ENCODE measurements around the gene KCNB1.
A peak's percentile ranks its signal among the peaks of the same experiment; 100 is the strongest.

KCNB1 gene

GRCh38 chr20:49351775-49352174, 130.7 kb downstream of the KCNB1 start:
- no peak for DNase-seq (ENCODE audit: low spot score)

- no peak for DNase-seq (ENCODE audit: low spot score)
These were observed 132.7 kb downstream of the KCNB1 start for GRCh38 chr20:49349694-49350252.

GRCh38 chr20:49349078-49349477, 133.4 kb downstream of the KCNB1 start:
- DNase-seq (ENCODE audit: low spot score): no peak

- no peak for DNase-seq (ENCODE audit: low spot score)
These were observed 133.9 kb downstream of the KCNB1 start for GRCh38 chr20:49348563-49348962.

GRCh38 chr20:49347156-49347555, 135.3 kb downstream of the KCNB1 start:
- DNase-seq (ENCODE audit: low spot score): no peak

GRCh38 chr20:49346682-49347081, 135.8 kb downstream of the KCNB1 start:
- no peak for DNase-seq (ENCODE audit: low spot score)

GRCh38 chr20:49345524-49345923, 136.9 kb downstream of the KCNB1 start:
- peak; percentile 45 for DNase-seq (ENCODE audit: low spot score)

- DNase-seq (ENCODE audit: low spot score): peak; percentile 73
These were observed 137.5 kb downstream of the KCNB1 start for GRCh38 chr20:49344975-49345374.

GRCh38 chr20:49344140-49344539, 138.3 kb downstream of the KCNB1 start:
- DNase-seq (ENCODE audit: low spot score): no peak

- no peak for DNase-seq (ENCODE audit: low spot score)
These were observed 139.2 kb downstream of the KCNB1 start for GRCh38 chr20:49343246-49343645.

GRCh38 chr20:49340161-49340966, 142.1 kb downstream of the KCNB1 start:
- no peak for DNase-seq (ENCODE audit: low spot score)

GRCh38 chr20:49339123-49339522, 143.3 kb downstream of the KCNB1 start:
- no peak for DNase-seq (ENCODE audit: low spot score)

GRCh38 chr20:49338061-49338460, 144.4 kb downstream of the KCNB1 start:
- no peak for DNase-seq (ENCODE audit: low spot score)

- no peak for DNase-seq (ENCODE audit: low spot score)
These were observed 145.1 kb downstream of the KCNB1 start for GRCh38 chr20:49337357-49337756.

GRCh38 chr20:49336786-49337185, 145.7 kb downstream of the KCNB1 start:
- DNase-seq (ENCODE audit: low spot score): no peak

- no peak for DNase-seq (ENCODE audit: low spot score)
These were observed 147.0 kb downstream of the KCNB1 start for GRCh38 chr20:49335476-49335875.

GRCh38 chr20:49330701-49331615, 151.5 kb downstream of the KCNB1 start:
- no peak for DNase-seq (ENCODE audit: low spot score)

GRCh38 chr20:49328790-49329189, 153.7 kb downstream of the KCNB1 start:
- DNase-seq (ENCODE audit: low spot score): no peak

- no peak for DNase-seq (ENCODE audit: low spot score)
These were observed 156.4 kb downstream of the KCNB1 start for GRCh38 chr20:49326026-49326425.

GRCh38 chr20:49324306-49324705, 158.2 kb downstream of the KCNB1 start:
- DNase-seq (ENCODE audit: low spot score): no peak

- DNase-seq (ENCODE audit: low spot score): peak; percentile 71
These were observed 158.7 kb downstream of the KCNB1 start for GRCh38 chr20:49323622-49324238.

GRCh38 chr20:49320460-49320859, 162.0 kb downstream of the KCNB1 start:
- peak; percentile 79 for DNase-seq (ENCODE audit: low spot score)

Measured in RKO (cell line).